OCI-LY7 (cell line): Measurements from ENCODE around the gene HEPHL1. TPM values are rescaled to one million over a fixed set of nuclear protein-coding genes. Genes with fewer than 3 reads are reported as not detected.

Source experiments
- BruUV-seq: library from RNA; stranded (reverse); fragments of 400-500 nt; replicated peaks from 2 replicates; lab custom pipeline; 2021; lab: Mats Ljungman, UMichigan
- CTCF ChIA-PET: fragments of 300-600 bp; sonication (Branson Sonifier 250); formaldehyde crosslinking; loops from one replicate; lab custom pipeline; 2022; ENCODE audit warnings: antibody characterized with exemption; ENCODE audit not compliant: unreplicated experiment; lab: Charles Lee
- POLR2A ChIA-PET: fragments of 300-600 bp; sonication (Branson Sonifier 250); formaldehyde crosslinking; loops from one replicate; lab custom pipeline; 2022; ENCODE audit warnings: antibody characterized with exemption; lab: Charles Lee
- DNase-seq: peaks from one replicate; pipeline ENCODE4 v3.0.0-alpha.2; 2015; ENCODE audit warnings: low spot score
- H2AFZ ChIP-seq: fragments of 200-600 bp; sonication (generic), shearing (Covaris generic); 2 replicates; pipeline ENCODE4 v1.6.1; 2014; ENCODE audit warnings: mild to moderate bottlenecking, antibody characterized with exemption, low read length, moderate library complexity
- H3K27ac ChIP-seq: fragments of 200-600 bp; sonication (generic); 2 replicates; pipeline ENCODE4 v1.5.1; 2014; ENCODE audit warnings: mixed run types, low read depth, mild to moderate bottlenecking, moderate library complexity, low read length, inconsistent platforms; ENCODE audit not compliant: poor library complexity, severe bottlenecking
- H3K36me3 ChIP-seq: fragments of 200-600 bp; sonication (generic); 2 replicates; pipeline ENCODE4 v1.6.1; 2014; ENCODE audit warnings: mild to moderate bottlenecking, antibody characterized with exemption, low read length, moderate library complexity, mixed read lengths; ENCODE audit not compliant: insufficient read depth
- H3K4me1 ChIP-seq: fragments of 200-600 bp; sonication (generic); 2 replicates; pipeline ENCODE4 v1.5.1; 2014; ENCODE audit warnings: mild to moderate bottlenecking, low read length; ENCODE audit not compliant: insufficient read depth, poor library complexity, severe bottlenecking
- H3K4me2 ChIP-seq: fragments of 200-600 bp; sonication (generic); 2 replicates; pipeline ENCODE4 v1.6.1; 2014; ENCODE audit warnings: mild to moderate bottlenecking, low read length
- H3K4me3 ChIP-seq: fragments of 200-600 bp; sonication (generic); 2 replicates; pipeline ENCODE4 v1.5.1; 2014; ENCODE audit warnings: mild to moderate bottlenecking, low read depth, low read length; ENCODE audit not compliant: poor library complexity, severe bottlenecking
- H3K79me2 ChIP-seq: fragments of 200-600 bp; sonication (generic); 2 replicates; pipeline ENCODE4 v1.6.1; 2016; ENCODE audit warnings: low read depth, mild to moderate bottlenecking, low read length, moderate library complexity, mixed read lengths; ENCODE audit not compliant: insufficient read depth
- H3K9me2 ChIP-seq: fragments of 200-600 bp; sonication (generic); 2 replicates; pipeline ENCODE4 v1.6.1; 2016; ENCODE audit warnings: mild to moderate bottlenecking, low read length, mixed read lengths; ENCODE audit not compliant: insufficient read depth
- H3K9me3 ChIP-seq: fragments of 200-600 bp; sonication (generic); 2 replicates; pipeline ENCODE4 v1.6.1; 2014; ENCODE audit warnings: mild to moderate bottlenecking, mixed run types, low read length, mixed read lengths
- H4K20me1 ChIP-seq: fragments of 200-600 bp; sonication (generic); 2 replicates; pipeline ENCODE4 v1.6.1; 2014; ENCODE audit warnings: mild to moderate bottlenecking, antibody characterized with exemption, low read length, moderate library complexity, mixed read lengths; ENCODE audit not compliant: insufficient read depth
- CTCF ChIP-seq: fragments of 200-600 bp; sonication (generic); conservative IDR thresholded peaks from 2 replicates; pipeline ENCODE4 v1.5.1; 2014; ENCODE audit warnings: mild to moderate bottlenecking, antibody characterized with exemption, low read length, moderate library complexity, mixed read lengths
- EZH2phosphoT487 ChIP-seq: fragments of 200-600 bp; sonication (generic); IDR thresholded peaks from 2 replicates; pipeline ENCODE4 v1.6.1; 2018; ENCODE audit warnings: low read depth, borderline replicate concordance, mild to moderate bottlenecking, mixed run types, antibody characterized with exemption, low read length, moderate library complexity, mixed read lengths
- intact Hi-C: fragments of 100-400 bp; cut with micrococcal nuclease; formaldehyde crosslinking; loops from one replicate; pipeline ENCODE4 v1.10.0; 2022; ENCODE audit not compliant: unreplicated experiment
- total RNA-seq, 2 experiments: library from RNA; depleted of rRNA in 1 of 2; stranded (reverse); fragments of >200 nt in 1 of 2; shearing (Covaris generic) in 1 of 2; gene quantifications; 2 replicates each; pipeline ENCODE4 v1.2.3, GENCODE V29; 2014 to 2022

HEPHL1 gene
- total RNA-seq, 2 experiments from 2014 or later, result not detected

- Histone ChIP-seq H3K9me3 (0 out of 2 replicates have a peak, but pooled peaks cover 10% of the 10 kb centered on the region), H3K4me2 (peak overlapping the region; percentile 87), H3K36me3 (no peaks in the 10 kb centered on the region), H3K79me2 (peaks cover 28% of the 10 kb centered on the region; the same call in 1 of the 2 replicates), H3K4me3 (peak overlapping the region; percentile 87), H3K4me1 (peaks cover 27% of the 10 kb centered on the region), H3K9me2 (no peaks in the 10 kb centered on the region), H2AFZ (peak overlapping the region; percentile 99), H4K20me1 (peaks cover 17% of the 10 kb centered on the region), H3K27ac (no peak overlapping the region)
- ChIA-PET POLR2A (interaction anchor here (1.0 to 2.8 kb wide), 4 partner anchors 18 to 386 kb away, joined by 4 to 9 read pairs (median 6); partner anchors contain the start of genes C11orf54 and TAF1D), CTCF (interaction anchor here (1.1 to 1.5 kb wide), 2 partner anchors 23 to 56 kb away, joined by 3 read pairs; no protein-coding TSS in a partner anchor)
- BruUV-seq, result no TSS peak
- TF ChIP-seq CTCF, result no peak
- no peak for TF ChIP-seq EZH2phosphoT487
- peak; percentile 14 for DNase-seq
- intact Hi-C loops, result loop anchor here (2.0 to 5.0 kb wide), 3 partner anchors 365 to 845 kb away; partner anchors contain the start of genes ANKRD49, CEP295, CWC15 and KDM4D
Measured at GRCh38 chr11:94127638-94128037, 106.5 kb downstream of the HEPHL1 start.

GRCh38 chr11:94128291-94128745 lies 107.2 kb downstream of the HEPHL1 start:
- H4K20me1 ChIP-seq, result peaks cover 17% of the 10 kb centered on the region
- H2AFZ ChIP-seq, result peak overlapping the region; percentile 99
- intact Hi-C loops, result loop anchor here (2.0 to 5.0 kb wide), 3 partner anchors 364 to 844 kb away; partner anchors contain the start of genes ANKRD49, CEP295, CWC15 and KDM4D
- BruUV-seq, result TSS peak; percentile 75
- H3K4me2 ChIP-seq, result peak overlapping the region; percentile 87
- H3K36me3 ChIP-seq, result no peaks in the 10 kb centered on the region
- peak overlapping the region; percentile 87 for H3K4me3 ChIP-seq
- H3K9me2 ChIP-seq, result no peaks in the 10 kb centered on the region
- CTCF ChIA-PET, result interaction anchor here (1.1 to 1.8 kb wide), 3 partner anchors 11 to 56 kb away, joined by 3 to 4 read pairs (median 3); no protein-coding TSS in a partner anchor
- DNase-seq, result peak; percentile 58
- H3K79me2 ChIP-seq, result peaks cover 31% of the 10 kb centered on the region; the same call in 1 of the 2 replicates
- H3K27ac ChIP-seq, result peak overlapping the region; percentile 49
- H3K4me1 ChIP-seq, result peaks cover 27% of the 10 kb centered on the region
- H3K9me3 ChIP-seq, result 0 out of 2 replicates have a peak, but pooled peaks cover 10% of the 10 kb centered on the region
- TF ChIP-seq CTCF (no peak), EZH2phosphoT487 (no peak)
- POLR2A ChIA-PET, result interaction anchor here (0.6 to 2.8 kb wide), 10 partner anchors 10 to 387 kb away, joined by 3 to 9 read pairs (median 4); partner anchors contain the start of genes C11orf54, MED17 and TAF1D
